Heart left ventricle (tissue), 16 donors: ENCODE data around the gene MIB2. TPM values are rescaled to one million over a fixed set of nuclear protein-coding genes. Genes with fewer than 3 reads are reported as not detected.
A peak's percentile ranks its signal among the peaks of the same experiment; 100 is the strongest.

Experiments
- ATAC-seq, 4 donors: fragments of 200-7000 bp; cut with Tn5 transposase; one replicate each; pipeline ENCODE4 v1.9.1; 2020 to 2022; ENCODE audit warnings: moderate library complexity in 4 of 4, mild to moderate bottlenecking in 3 of 4, moderate number of reproducible peaks in 1 of 4
- DNase-seq, 5 donors: peaks; one replicate each; pipeline ENCODE4 v3.0.0-alpha.2; 2020
- H3K27ac ChIP-seq, 12 donors: fragments of 200-600 bp; sonication (generic) in 4 of 12; one replicate each; pipeline versions ENCODE4 v1.5.0 to v1.8.0; 2016 to 2022; ENCODE audit warnings: mild to moderate bottlenecking in 2 of 12
- H3K27me3 ChIP-seq, 9 donors: fragments of 200-600 bp; sonication (generic) in 2 of 9; one replicate each; pipeline versions ENCODE4 v1.5.1 to v1.8.0; 2016 to 2022; ENCODE audit warnings: mild to moderate bottlenecking in 3 of 9
- H3K36me3 ChIP-seq, 9 donors: fragments of 200-600 bp; sonication (generic) in 2 of 9; one replicate each; pipeline versions ENCODE4 v1.5.0 to v1.8.0; 2018 to 2022; ENCODE audit warnings: mild to moderate bottlenecking in 2 of 9
- H3K4me1 ChIP-seq, 12 donors: fragments of 200-600 bp; sonication (generic) in 4 of 12; one replicate each; pipeline versions ENCODE4 v1.5.0 to v1.8.0; 2016 to 2022; ENCODE audit warnings: mild to moderate bottlenecking in 3 of 12
- H3K4me3 ChIP-seq, 12 donors: fragments of 200-600 bp; sonication (generic) in 4 of 12; one replicate each; pipeline versions ENCODE4 v1.5.0 to v1.8.0; 2017 to 2022; ENCODE audit warnings: mild to moderate bottlenecking in 9 of 12, moderate library complexity in 4 of 12
- H3K9me3 ChIP-seq, 12 donors: fragments of 200-600 bp; sonication (generic) in 4 of 12; one replicate each; pipeline versions ENCODE4 v1.5.0 to v1.8.0; 2016 to 2022; ENCODE audit warnings: mild to moderate bottlenecking in 1 of 12
- CTCF ChIP-seq, 12 donors: fragments of 200-600 bp; sonication (generic) in 4 of 12; IDR thresholded peaks; one replicate each; pipeline versions ENCODE4 v1.5.0 to v1.8.0; 2018 to 2022; ENCODE audit warnings: antibody characterized with exemption in 12 of 12, mild to moderate bottlenecking in 5 of 12
- POLR2A ChIP-seq, 2 donors: fragments of 450-650 bp; IDR thresholded peaks; one replicate each; pipeline ENCODE4 v1.6.1; 2017; ENCODE audit warnings: antibody characterized with exemption in 2 of 2, mild to moderate bottlenecking in 2 of 2, moderate library complexity in 2 of 2
- WGBS, 4 donors: extraction: QIAGEN DNeasy Blood & Tissue Kit in 2 of 4; methylation state at CpG; one replicate each; pipeline versions ENCODE4 v1.1.5 to v1.1.7; 2013 to 2018; 5-methylcytosine and 5-hydroxymethylcytosine counted together
- intact Hi-C, 10 donors: fragments of 100-400 bp; cut with DNase I; formaldehyde crosslinking; loops; one replicate each; pipeline versions ENCODE4 v1.11.1 to v1.14.2; 2022
- polyA plus RNA-seq, 2 donors: library from polyadenylated mRNA; stranded (reverse); fragments of 200-250 nt; gene quantifications; one replicate each; pipeline ENCODE4 v1.2.3, GENCODE V29; 2013
- total RNA-seq, 9 donors: library from RNA; depleted of rRNA in 2 of 9; stranded (reverse); fragments of >200 nt in 2 of 9; fragmentation: NEBNext Ultra II Directional in 3 of 9; extraction: Animal tissue kit (Norgen Biotek cat#: 25700) in 3 of 9; gene quantifications; one replicate each; pipeline versions ENCODE4 v1.1.0 to v1.2.4, GENCODE V29; 2016 to 2023
- donor health status: ischemic (EF 13 %, LVEDD 7.1; RV severe dilation, severe dysfunction).
- donor health status: healthy with polysubstance abuse.
- donor health status: DM: no; HTN: yes; CAD: no.
- donor health status: DM: no; HTN: no; CAD: no.
- donor health status: ischemic (EF 25% LVEDD 6.9; RV normal size, moderate dysfunction).
- donor health status: ischemic (EF 25% LVEDD 5.7; RV mildly dilated, moderate dysfunction).
- donor health status: healthy.
- donor health status: DM: yes; HTN: yes; CAD: no.
- donor health status: ischemic (EF 35%, LVEDD 5.7; RV mildly dilated, moderate dysfunction).
- donor health status: nonischemic (EF 11% LVEDD 7.7; RV severe dilation, severe dysfunction).
- donor health status: DM: yes; HTN: yes; CAD: no.
- donor health status: PGD.
- donor health status: ischemic (EF 29% LVEDD 5.4; RV normal size, mild dysfunction).
- donor health status: nonischemic (EF 23%, LVEDD 6.1; RV moderate dilation, normal function).

The MIB2 gene
- total and polyA plus RNA-seq, 11 donors = 40.7 to 121 (median 76.3) TPM

GRCh38 chr1:1613509-1614082, 1.7 kb upstream of the MIB2 start:
- Histone ChIP-seq H3K36me3 (peaks cover 0 to 17% (median 7%) of the 10 kb centered on the region in 9 donors), H3K27ac (peak overlapping the region in 6 of 12 donors; percentile 25 to 100 (median 100)), H3K4me1 (peaks cover 0 to 39% (median 28%) of the 10 kb centered on the region in 12 donors), H3K27me3 (no peaks in the 10 kb centered on the region), H3K4me3 (peak overlapping the region in 8 of 12 donors; percentile 84 to 100 (median 97)), H3K9me3 (no peaks in the 10 kb centered on the region)
- intact Hi-C loops = loop anchor here in 5 of 10 donors (2.0 to 10.0 kb wide), 5 partner anchors 17 to 499 kb away; partner anchors contain the start of genes SSU72 (in 3 of the 5), ATAD3A (in 1 of the 5) and C1orf159 (in 1 of the 5)
- no peak for ATAC-seq
- DNase-seq = peak in 1 of 5 donors; percentile 9
- TF ChIP-seq POLR2A (IDR thresholded peaks at IDR 0.05) (no peak), CTCF (IDR thresholded peaks at IDR 0.05) (no peak)
- 55 to 61% (median 59%) methylated on average over 11 of the region's 11 CpGs for WGBS, 4 donors

DNA sequence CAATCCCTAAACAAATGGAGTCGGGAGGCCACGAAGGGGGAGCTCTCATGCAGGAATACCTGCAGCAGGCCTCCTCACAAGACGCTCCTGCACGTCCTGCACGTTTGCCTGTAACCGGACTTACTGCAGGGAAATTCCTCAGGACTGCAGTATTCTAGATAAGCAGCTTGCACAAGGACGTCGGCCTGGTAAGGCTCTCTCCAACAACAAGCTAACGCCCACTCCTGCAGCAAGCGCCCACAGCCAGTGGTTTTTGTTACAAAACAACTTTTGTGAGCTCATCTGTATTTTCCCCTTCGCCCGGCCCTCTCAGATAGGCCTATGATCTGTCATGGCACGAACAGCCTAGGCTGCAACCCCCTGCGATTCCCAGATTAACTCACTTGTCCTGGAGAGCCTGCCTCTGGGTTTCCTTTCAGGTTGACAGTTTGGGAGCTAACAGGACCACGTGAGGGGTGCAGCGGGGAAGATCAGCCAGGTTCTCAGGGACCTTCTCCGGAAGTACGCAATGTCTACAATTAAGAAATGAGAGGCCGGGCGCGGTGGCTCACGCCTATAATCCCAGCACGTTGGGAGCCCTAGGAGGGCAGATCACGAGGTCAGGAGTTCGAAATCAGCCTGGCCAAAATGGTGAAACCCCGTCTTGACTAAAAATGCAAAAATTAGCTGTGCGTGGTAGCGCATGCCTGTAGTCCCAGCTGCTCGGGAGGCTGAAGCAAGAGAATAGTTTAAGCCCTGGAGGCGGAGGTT, 921 bp upstream of the MIB2 start:
- peak in 2 of 4 donors; percentile 4 to 6 for ATAC-seq
- DNase-seq = peak in 4 of 5 donors; percentile 18 to 61 (median 48)
- Histone ChIP-seq H3K9me3 (no peaks in the 10 kb centered on the region), H3K4me3 (peak overlapping the region; percentile 81 to 100 (median 97)), H3K36me3 (peaks cover 0 to 19% (median 7%) of the 10 kb centered on the region in 9 donors), H3K27me3 (no peaks in the 10 kb centered on the region), H3K27ac (peak overlapping the region in 11 of 12 donors; percentile 99 to 100 (median 100)), H3K4me1 (peaks cover 0 to 39% (median 28%) of the 10 kb centered on the region in 12 donors)
- 10 to 15% (median 10%) methylated on average over 30 of the region's 30 CpGs for WGBS, 4 donors
- intact Hi-C loops = loop anchor here in 5 of 10 donors (2.0 to 10.0 kb wide), 5 partner anchors 16 to 500 kb away; partner anchors contain the start of genes SSU72 (in 3 of the 5), ATAD3A (in 1 of the 5) and C1orf159 (in 1 of the 5)
- no peak for TF ChIP-seq POLR2A (IDR thresholded peaks at IDR 0.05)
- no peak for TF ChIP-seq CTCF (IDR thresholded peaks at IDR 0.05)

DNA sequence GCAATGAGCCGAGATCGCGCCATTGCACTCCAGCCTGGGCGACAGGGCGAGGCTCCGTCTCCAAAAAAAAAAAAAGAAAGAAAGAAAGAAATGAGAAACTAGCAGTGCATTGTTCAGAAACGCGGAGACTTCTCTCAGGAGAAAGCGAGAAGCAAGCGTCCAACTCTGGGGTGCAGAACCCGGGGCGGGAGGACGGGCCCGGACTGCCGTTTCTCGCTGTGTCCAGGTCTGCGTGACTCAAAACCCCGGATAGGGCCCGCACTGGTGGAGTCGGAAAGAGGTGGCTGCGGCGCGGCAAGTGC, 395 bp upstream of the MIB2 start:
- Histone ChIP-seq H3K4me3 (peak overlapping the region; percentile 81 to 100 (median 97)), H3K36me3 (peaks cover 0 to 19% (median 7%) of the 10 kb centered on the region in 9 donors), H3K27ac (peak overlapping the region in 11 of 12 donors; percentile 99 to 100 (median 100)), H3K9me3 (no peaks in the 10 kb centered on the region), H3K27me3 (no peaks in the 10 kb centered on the region), H3K4me1 (peaks cover 0 to 43% (median 29%) of the 10 kb centered on the region in 12 donors)
- no peak for TF ChIP-seq CTCF (IDR thresholded peaks at IDR 0.05)
- no peak for TF ChIP-seq POLR2A (IDR thresholded peaks at IDR 0.05)
- DNase-seq (no peak), ATAC-seq (no peak)
- intact Hi-C loops = loop anchor here in 6 of 10 donors (1.0 to 10.0 kb wide), 6 partner anchors 16 to 500 kb away; partner anchors contain the start of genes SSU72 (in 4 of the 6), ATAD3A (in 1 of the 6) and C1orf159 (in 1 of the 6)
- 0 to 1% (median 0%) methylated on average over 23 of the region's 23 CpGs for WGBS, 4 donors
